ENCODE results near the gene PCGF3.

The PCGF3 gene

DNA sequence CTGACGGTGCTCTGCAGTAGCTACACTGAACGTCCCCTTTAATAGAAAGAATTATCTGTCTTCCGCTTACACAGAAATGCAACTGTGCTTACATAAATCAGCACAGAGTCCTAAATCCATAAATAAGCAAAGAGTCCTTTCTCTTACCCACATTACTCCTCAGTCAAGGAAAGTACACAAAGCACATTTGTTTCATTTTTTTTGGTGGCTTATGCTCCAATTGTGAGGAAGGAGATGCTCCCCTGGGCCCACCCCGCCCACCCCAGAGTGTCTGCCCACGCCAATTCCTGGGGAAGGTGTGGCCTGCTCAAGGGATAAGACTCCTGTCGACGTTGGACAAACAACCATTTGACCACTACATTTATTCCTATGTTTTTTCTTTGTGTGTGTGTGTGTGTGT, 66.5 kb downstream of the PCGF3 start:
- TF ChIP-seq ZBTB7A (IDR thresholded peaks at IDR 0.05; ENCODE audit: low read depth) (no peak), RAD21 (IDR thresholded peaks at IDR 0.05; ENCODE audit: low read depth) (no peak), EGR1 (IDR thresholded peaks at IDR 0.05) (no peak), FOXM1 (IDR thresholded peaks at IDR 0.05; ENCODE audit: borderline replicate concordance, low read depth) (no peak), CEBPB (IDR thresholded peaks at IDR 0.05) (no peak), TAF1 (IDR thresholded peaks at IDR 0.05; ENCODE audit: low read depth) (no peak), NFIC (IDR thresholded peaks at IDR 0.05) (no peak), EP300 (IDR thresholded peaks at IDR 0.05; ENCODE audit: borderline replicate concordance) (no peak), CREB1 (IDR thresholded peaks at IDR 0.05; ENCODE audit: low read depth) (no peak)
- TF ChIP-seq, protein P1, sequence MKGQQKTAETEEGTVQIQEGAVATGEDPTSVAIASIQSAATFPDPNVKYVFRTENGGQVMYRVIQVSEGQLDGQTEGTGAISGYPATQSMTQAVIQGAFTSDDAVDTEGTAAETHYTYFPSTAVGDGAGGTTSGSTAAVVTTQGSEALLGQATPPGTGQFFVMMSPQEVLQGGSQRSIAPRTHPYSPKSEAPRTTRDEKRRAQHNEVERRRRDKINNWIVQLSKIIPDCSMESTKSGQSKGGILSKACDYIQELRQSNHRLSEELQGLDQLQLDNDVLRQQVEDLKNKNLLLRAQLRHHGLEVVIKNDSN (IDR thresholded peaks at IDR 0.05), result no peak

DNA sequence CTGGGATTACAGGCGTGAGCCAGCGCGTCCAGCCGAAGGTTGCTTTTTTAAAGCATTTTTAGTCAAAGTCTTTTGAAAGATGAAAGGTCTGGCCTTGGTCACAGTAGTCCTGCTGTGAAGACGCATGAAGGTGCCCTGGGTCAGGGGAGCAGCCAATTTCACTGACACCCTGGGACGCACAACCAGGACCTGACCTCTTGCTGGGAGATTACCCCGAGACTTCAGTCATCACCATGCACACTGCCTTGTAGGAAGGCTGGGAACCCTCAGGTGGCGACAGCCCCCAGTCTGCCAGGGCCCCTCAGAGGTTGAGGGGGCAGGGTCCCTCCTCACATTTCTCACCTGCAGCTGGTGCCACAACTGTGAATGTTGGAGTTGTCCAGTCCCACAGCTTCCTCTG, 67.1 kb downstream of the PCGF3 start:
- TF ChIP-seq TAF1 (IDR thresholded peaks at IDR 0.05; ENCODE audit: low read depth), result no peak
- TF ChIP-seq, protein P1 (IDR thresholded peaks at IDR 0.05), result no peak
- TF ChIP-seq FOXM1 (IDR thresholded peaks at IDR 0.05; ENCODE audit: borderline replicate concordance, low read depth), result no peak
- no peak for TF ChIP-seq ZBTB7A (IDR thresholded peaks at IDR 0.05; ENCODE audit: low read depth)
- TF ChIP-seq TEAD4 (IDR thresholded peaks at IDR 0.05), result no peak
- no peak for TF ChIP-seq CEBPB (IDR thresholded peaks at IDR 0.05)
- TF ChIP-seq, protein P2, sequence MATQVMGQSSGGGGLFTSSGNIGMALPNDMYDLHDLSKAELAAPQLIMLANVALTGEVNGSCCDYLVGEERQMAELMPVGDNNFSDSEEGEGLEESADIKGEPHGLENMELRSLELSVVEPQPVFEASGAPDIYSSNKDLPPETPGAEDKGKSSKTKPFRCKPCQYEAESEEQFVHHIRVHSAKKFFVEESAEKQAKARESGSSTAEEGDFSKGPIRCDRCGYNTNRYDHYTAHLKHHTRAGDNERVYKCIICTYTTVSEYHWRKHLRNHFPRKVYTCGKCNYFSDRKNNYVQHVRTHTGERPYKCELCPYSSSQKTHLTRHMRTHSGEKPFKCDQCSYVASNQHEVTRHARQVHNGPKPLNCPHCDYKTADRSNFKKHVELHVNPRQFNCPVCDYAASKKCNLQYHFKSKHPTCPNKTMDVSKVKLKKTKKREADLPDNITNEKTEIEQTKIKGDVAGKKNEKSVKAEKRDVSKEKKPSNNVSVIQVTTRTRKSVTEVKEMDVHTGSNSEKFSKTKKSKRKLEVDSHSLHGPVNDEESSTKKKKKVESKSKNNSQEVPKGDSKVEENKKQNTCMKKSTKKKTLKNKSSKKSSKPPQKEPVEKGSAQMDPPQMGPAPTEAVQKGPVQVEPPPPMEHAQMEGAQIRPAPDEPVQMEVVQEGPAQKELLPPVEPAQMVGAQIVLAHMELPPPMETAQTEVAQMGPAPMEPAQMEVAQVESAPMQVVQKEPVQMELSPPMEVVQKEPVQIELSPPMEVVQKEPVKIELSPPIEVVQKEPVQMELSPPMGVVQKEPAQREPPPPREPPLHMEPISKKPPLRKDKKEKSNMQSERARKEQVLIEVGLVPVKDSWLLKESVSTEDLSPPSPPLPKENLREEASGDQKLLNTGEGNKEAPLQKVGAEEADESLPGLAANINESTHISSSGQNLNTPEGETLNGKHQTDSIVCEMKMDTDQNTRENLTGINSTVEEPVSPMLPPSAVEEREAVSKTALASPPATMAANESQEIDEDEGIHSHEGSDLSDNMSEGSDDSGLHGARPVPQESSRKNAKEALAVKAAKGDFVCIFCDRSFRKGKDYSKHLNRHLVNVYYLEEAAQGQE (IDR thresholded peaks at IDR 0.05; ENCODE audit: low read depth), result no peak
- no peak for TF ChIP-seq TCF12 (IDR thresholded peaks at IDR 0.05; ENCODE audit: low read depth)

DNA sequence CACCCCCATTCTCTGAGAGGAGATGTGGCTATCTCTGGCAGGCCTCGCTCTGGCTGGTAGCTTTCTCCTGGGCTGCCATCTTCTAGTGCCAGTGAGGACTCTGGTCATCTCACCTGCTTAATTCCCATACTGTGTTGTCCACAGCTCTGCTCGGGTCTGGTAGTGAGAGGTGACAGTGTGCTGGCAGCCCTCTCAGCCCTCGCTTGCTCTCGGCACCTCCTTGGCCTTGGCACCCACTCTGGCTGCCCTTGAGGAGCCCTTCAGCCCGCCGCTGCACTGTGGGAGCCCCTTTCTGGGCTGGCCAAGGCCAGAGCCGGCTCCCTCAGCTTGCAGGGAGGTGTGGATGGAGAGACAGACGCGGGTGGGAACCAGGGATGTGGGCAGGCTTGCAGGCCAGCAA, 67.6 kb downstream of the PCGF3 start:
- no peak for TF ChIP-seq TCF12 (IDR thresholded peaks at IDR 0.05; ENCODE audit: low read depth)
- no peak for TF ChIP-seq CEBPB (IDR thresholded peaks at IDR 0.05)

DNA sequence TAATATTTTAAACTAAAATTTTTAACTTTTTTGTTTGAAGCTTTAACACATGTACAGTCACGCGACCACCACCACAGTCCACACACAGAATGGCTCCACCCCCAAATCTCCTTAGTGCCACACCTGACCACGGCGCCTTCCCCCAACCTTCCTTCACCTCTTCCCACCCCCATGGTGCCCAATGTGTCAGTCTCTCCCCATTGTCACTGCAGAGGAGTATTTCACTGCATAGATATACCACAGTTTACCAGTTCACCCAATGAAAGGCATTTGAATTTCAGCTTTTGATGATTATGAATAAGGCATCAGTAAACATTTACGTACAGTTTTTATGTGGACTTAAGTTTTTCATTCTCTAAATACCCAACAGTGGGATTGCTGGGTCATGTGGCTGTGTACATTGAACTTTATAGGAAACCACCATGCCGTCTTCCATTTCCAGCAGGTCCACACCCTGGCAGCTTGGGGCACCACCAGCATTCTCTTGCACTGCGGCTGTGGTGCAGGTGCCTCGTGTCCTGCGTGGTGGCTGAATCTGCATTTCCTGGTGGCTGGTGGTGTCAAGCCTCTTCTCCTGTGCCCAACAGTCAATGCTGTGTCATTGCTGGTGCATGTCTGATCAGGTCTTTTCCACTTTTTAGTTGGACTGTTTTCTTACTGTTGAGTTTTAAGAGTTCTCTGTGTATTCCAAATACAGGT, 71.3 kb downstream of the PCGF3 start:
- TF ChIP-seq NFIC (IDR thresholded peaks at IDR 0.05), result no peak
- no peak for TF ChIP-seq TEAD4 (IDR thresholded peaks at IDR 0.05)
- TF ChIP-seq CREB1 (IDR thresholded peaks at IDR 0.05; ENCODE audit: low read depth), result no peak

DNA sequence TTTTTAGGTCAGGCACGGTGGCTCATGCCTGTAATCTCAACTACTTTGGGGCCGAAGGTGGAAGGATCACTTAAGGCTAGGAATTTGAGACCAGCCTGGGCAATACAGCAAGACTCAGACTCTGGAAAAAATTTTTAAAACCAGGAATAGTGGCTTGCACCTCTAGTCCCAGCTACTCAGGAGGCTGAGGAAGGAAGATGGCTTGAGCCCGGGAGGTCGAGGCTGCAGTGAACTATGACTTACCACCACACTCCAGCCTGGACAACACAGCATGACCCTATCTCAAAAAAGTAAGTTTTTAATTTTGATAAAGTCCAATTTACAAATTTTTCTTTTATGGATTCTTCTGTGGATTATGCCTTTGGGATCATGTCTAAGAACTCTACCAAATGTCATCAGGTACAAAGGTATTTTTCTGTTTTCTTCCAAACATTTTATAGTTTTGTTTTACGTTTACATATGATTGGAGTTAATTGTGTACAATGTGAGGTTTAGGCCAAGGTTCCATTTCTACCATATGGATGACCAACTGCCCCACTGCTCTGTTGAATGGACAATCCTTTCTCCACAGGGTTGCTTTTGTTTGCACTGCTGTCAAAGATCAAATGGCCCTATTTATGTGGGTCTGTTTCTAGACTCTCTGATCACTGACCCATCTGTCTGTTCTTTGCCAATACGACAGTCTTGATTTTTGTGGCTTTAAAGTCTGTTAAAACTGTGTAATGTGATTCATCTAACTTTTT, 72.1 kb downstream of the PCGF3 start:
- TF ChIP-seq, protein P1 (IDR thresholded peaks at IDR 0.05), result no peak
- no peak for TF ChIP-seq NFIC (IDR thresholded peaks at IDR 0.05)
- no peak for TF ChIP-seq TEAD4 (IDR thresholded peaks at IDR 0.05)
- TF ChIP-seq EGR1 (IDR thresholded peaks at IDR 0.05), result no peak
- no peak for TF ChIP-seq ZBTB7A (IDR thresholded peaks at IDR 0.05; ENCODE audit: low read depth)
- no peak for TF ChIP-seq FOXM1 (IDR thresholded peaks at IDR 0.05; ENCODE audit: borderline replicate concordance, low read depth)
- no peak for TF ChIP-seq YY1 (IDR thresholded peaks at IDR 0.05; ENCODE audit: low read depth)
- no peak for TF ChIP-seq CREB1 (IDR thresholded peaks at IDR 0.05; ENCODE audit: low read depth)
- no peak for TF ChIP-seq TAF1 (IDR thresholded peaks at IDR 0.05; ENCODE audit: low read depth)
- TF ChIP-seq, protein P2 (IDR thresholded peaks at IDR 0.05; ENCODE audit: low read depth), result no peak
- TF ChIP-seq, protein P3, sequence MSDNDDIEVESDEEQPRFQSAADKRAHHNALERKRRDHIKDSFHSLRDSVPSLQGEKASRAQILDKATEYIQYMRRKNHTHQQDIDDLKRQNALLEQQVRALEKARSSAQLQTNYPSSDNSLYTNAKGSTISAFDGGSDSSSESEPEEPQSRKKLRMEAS (IDR thresholded peaks at IDR 0.05), result no peak
- TF ChIP-seq TCF12 (IDR thresholded peaks at IDR 0.05; ENCODE audit: low read depth), result no peak
- TF ChIP-seq EP300 (IDR thresholded peaks at IDR 0.05; ENCODE audit: borderline replicate concordance), result no peak
- TF ChIP-seq RAD21 (IDR thresholded peaks at IDR 0.05; ENCODE audit: low read depth), result no peak
- no peak for TF ChIP-seq CEBPB (IDR thresholded peaks at IDR 0.05)

DNA sequence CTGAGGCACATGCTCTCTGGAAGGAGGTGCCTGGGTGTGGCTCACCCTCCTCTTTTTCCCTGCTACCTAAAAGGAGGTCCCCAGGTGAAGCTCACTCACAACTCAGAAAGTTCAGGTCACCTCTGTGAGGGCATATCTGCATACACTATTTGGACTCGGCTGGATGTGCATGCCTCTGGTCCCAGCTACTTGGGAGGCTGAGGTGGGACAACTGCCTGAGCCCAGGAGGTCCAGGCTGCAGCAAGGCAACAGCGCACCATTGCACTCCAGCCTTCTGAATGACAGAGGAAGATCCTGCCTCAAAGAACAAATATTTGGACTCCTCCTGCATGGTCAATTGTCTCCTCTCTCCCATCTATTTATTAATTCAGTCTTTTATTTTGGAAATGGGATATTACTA, 73.9 kb downstream of the PCGF3 start:
- no peak for TF ChIP-seq YY1 (IDR thresholded peaks at IDR 0.05; ENCODE audit: low read depth)
- no peak for TF ChIP-seq TCF12 (IDR thresholded peaks at IDR 0.05; ENCODE audit: low read depth)
- no peak for TF ChIP-seq CEBPB (IDR thresholded peaks at IDR 0.05)
- no peak for TF ChIP-seq EP300 (IDR thresholded peaks at IDR 0.05; ENCODE audit: borderline replicate concordance)
- TF ChIP-seq, protein P3 (IDR thresholded peaks at IDR 0.05), result no peak
- TF ChIP-seq NFIC (IDR thresholded peaks at IDR 0.05), result no peak
- TF ChIP-seq RAD21 (IDR thresholded peaks at IDR 0.05; ENCODE audit: low read depth), result no peak
- TF ChIP-seq FOXM1 (IDR thresholded peaks at IDR 0.05; ENCODE audit: borderline replicate concordance, low read depth), result no peak
- TF ChIP-seq CREB1 (IDR thresholded peaks at IDR 0.05; ENCODE audit: low read depth), result no peak
